IPS-11a (cell line): ENCODE measurements around the gene SLC7A8.

ENCODE experiments used
- H3K4me3 ChIP-seq: one replicate; pipeline ENCODE4 v1.5.1; 2013; ENCODE audit warnings: low read depth, low read length, control low read depth

The SLC7A8 gene

DNA sequence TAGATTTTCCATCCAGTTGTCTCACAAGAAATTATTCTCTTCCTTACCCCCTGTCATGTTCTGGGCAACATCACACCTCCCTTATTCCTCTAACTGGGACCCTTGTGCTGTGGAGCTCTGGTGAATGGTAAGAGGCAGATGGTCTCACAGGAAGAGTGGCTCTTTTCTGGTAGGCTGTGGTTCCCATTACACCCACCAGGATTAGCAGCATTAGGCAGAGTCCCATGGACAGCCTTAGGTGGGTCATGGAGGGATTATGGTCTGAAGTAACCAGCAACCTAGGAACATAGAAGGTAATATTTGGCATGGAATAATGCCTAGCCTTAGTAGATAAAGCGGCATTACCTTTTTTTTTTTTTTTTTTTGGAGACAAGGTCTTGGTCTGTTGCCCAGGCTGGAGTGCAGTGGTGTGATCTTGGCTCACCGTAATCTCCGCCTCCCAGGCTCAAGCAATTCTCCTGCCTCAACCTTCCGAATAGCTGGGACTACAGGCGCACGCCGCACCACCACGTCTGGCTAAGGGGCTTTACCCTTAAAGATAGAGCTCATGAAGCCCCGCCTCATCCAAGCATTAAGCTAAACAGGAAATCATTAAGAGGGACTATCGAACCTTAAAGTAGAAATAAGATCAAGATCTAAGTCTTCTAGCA is 84.1 kb downstream of the SLC7A8 start:
- no peak overlapping the region for H3K4me3 ChIP-seq

- no peak overlapping the region for H3K4me3 ChIP-seq
These were observed 85.7 kb downstream of the SLC7A8 start for GRCh38 chr14:23097786-23098185.

DNA sequence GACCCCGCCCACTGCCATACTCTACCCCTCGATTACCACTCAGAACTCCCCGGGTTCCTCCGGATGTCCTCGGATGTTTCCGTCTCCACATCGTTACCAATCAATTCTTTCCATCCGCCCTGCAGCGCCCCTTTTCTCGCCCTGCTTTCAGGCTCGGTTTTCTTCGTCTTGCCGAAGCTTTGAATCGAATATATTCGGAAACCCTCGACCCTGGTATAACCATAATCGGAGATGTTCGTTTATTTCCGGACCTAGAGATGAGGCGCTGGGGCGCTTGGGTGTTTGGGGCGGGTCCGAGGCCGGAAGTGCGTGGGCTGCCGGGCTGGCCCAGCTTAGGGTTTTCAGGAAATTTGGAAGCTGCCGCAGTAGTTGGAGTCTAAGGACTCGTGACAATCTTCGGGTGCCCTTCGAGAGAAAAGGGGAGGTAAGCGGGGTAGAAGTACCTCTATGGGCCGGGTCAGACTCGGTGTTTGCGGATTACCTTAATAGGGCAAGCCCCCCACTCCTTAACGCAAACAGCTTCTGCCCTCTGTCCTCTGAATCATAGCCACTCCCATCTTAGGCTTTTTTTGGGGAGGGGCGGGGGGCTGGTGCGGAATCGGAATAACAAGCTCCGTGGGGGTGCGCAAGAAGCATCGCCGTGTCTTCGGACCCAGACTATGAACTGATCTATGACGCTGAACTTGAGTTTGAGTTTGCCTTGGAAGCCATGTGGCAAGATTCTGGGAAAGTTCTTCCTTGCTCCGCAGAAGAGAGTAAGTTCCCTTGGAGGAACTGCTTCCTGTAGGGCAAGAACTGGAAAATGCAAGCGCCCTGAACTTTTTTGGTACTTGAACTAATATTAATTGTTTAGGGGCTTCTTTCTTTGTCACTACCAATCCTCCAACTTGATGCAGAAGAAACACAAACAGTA is 88.0 kb downstream of the SLC7A8 start, which contains the start of gene C14orf119:
Gene C14orf119 (plus strand): TSS at position 310 of the 913 bp plus-strand sequence. CDS start 2,154 bp downstream, outside the sequence.
- peak within 1 kb of the TSS; percentile 99 for H3K4me3 ChIP-seq

DNA sequence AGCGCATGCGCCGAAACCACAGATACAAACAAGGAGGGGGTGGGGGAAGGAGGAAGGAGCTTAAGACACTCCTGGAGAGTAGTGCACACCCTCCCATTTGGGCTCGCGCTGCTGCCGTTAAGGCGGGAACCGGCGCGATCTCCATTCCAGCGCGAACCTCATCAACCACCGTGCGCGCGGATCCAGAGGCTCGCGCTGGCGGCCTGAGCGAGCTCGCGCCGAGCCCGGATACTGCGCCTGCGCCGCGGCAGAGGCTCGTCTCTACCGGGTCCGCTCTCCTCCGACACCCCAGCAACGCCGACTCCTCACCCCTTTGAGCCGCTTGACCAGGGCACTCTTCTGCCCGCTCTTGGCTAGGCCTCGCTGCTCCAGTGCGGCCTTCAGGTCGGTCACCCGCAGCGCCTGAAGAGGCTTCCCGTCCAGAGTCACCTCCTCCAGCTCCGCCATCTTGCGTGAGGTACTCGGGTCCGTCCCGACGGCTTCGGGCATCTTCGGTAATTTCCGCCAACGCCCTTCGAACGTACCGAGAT is 88.7 kb downstream of the SLC7A8 start, which contains the start of gene ACIN1:
Gene ACIN1 (minus strand): TSS at position 471 of the 530 bp plus-strand sequence. CDS start 24 bp downstream, at position 447.
- H3K4me3 ChIP-seq, result peak within 1 kb of the TSS; percentile 99

- H3K4me3 ChIP-seq, result peak overlapping the region; percentile 99
These were observed 89.3 kb downstream of the SLC7A8 start for GRCh38 chr14:23093991-23094665.

DNA sequence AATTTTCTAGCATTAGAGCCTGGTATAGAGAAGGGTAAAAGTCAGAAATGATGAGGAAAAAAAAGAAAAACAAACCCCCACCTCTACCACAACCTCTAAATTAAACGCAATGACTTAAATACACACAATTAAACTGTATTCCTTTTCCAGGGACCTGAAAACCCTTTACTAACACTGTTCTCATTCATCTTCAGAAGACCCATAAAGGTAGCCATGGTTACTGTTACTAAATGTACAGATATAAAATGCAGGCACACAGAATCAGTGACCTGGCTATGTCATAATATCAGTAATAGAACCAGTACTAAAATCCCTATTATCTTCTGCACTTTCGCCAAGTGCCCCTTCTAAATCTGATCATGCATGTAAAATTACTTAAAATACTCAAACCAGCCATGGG is 89.9 kb downstream of the SLC7A8 start:
- peak overlapping the region; percentile 99 for H3K4me3 ChIP-seq

GRCh38 chr14:23093104-23093503 is 90.4 kb downstream of the SLC7A8 start:
- no peak overlapping the region for H3K4me3 ChIP-seq

GRCh38 chr14:23091294-23092225 is 91.9 kb downstream of the SLC7A8 start:
- no peak overlapping the region for H3K4me3 ChIP-seq

DNA sequence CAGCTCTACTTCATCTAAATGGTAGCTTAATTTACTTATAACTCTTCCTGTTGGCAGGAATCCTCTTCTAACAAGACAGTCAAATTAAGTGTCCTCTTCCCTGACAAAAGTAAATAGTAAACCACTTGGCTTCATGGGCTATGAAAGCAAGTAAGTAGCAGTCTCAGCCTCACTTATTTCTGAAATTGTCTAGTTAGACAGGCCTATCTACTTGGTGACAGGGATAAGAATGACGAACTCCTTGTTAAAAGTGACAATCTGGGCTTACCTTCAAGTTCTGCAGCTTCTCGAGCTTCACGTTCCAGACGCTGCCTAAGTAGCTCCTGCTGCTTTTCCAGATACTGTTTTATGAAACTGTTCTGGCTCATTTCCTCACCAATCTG is 93.2 kb downstream of the SLC7A8 start:
- no peak overlapping the region for H3K4me3 ChIP-seq

DNA sequence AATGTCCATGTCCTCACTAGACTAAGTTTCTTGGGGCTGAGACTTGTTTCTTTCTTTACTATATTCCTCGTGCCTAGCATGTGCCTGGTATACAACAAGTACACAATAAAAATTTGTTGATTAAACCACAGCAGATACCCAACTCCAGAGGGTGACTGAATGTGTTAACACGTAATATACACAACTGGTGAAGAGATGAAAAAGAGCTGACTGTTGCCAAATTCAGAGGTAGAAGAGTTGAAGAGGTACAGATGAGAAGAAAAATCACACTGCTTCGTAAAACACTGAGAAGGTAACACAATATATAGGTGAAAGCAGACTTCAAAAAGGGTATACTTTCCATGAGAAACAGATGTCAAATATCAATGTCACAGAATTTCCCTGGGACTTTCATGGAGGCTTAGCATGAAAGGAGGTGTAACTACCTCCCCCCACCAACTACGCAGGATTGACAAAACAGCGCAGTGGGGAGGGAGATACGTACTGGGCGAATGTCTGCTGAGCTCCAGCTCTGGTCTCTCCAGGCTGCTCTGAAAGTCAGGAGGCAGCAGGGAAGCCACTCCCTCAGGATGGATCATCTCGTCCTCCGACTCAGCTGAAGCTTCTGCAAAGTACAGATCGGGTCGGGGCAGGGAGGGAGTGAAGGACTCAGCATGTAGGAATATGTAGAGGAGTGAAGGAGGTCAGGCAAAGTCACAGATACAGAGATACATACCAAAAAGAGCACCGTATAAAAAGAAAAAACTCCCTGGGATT is 93.8 kb downstream of the SLC7A8 start:
- no peak overlapping the region for H3K4me3 ChIP-seq

GRCh38 chr14:23086565-23086964 is 96.9 kb downstream of the SLC7A8 start:
- H3K4me3 ChIP-seq, result no peak overlapping the region

GRCh38 chr14:23085458-23085857 is 98.0 kb downstream of the SLC7A8 start:
- H3K4me3 ChIP-seq, result no peak overlapping the region

GRCh38 chr14:23080474-23080873 is 103.0 kb downstream of the SLC7A8 start:
- no peak overlapping the region for H3K4me3 ChIP-seq

- no peak overlapping the region for H3K4me3 ChIP-seq
These were observed 103.7 kb downstream of the SLC7A8 start for GRCh38 chr14:23079716-23080115.

DNA sequence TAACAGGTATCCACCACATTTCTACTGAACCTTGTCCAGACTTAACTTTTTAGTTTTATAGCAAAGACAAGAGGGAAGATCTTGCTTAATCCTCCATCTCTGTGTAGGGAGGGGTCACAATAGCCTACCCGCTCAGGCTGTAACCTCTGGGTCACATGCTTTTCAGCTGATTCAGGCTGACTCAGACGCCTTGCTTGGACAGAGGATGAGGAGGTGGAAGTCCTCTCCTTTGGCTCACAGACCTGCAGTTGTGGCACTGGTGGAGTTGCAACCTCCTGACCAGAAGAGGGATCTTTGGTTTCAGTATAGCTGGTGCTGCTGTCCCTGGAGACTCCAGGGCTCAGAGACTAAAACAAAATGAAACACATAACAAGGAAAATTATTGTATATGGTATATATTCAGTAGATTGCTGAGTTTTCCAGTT is 104.8 kb downstream of the SLC7A8 start:
- H3K4me3 ChIP-seq, result no peak overlapping the region

DNA sequence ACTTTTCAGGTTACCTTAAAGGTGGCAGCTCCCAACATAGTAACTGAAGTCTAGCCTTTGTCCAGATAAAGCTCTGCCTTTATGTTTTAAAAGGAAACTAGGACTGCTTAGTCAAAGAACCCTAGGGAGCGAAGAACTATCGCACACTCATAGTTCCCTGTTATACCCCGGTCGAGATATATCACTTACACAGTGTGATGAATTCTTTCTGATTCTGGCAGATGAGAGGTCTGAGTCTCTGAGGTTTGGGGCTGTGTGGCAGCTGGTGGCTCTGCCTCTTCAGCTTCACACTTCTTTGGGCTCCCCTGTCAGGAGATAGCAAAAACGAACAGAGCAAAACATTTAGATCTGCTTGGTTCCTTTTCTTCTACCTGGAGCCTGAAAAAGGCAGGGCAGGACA is 105.5 kb downstream of the SLC7A8 start:
- no peak overlapping the region for H3K4me3 ChIP-seq

GRCh38 chr14:23076785-23077408 is 106.6 kb downstream of the SLC7A8 start:
- no peak overlapping the region for H3K4me3 ChIP-seq
